ENCODE results near the gene AUTS2. TPM values are rescaled to one million over a fixed set of nuclear protein-coding genes. Genes with fewer than 3 reads are reported as not detected.

AUTS2 gene
- total RNA-seq, 1 experiment from 2014 or later, result 50.0 TPM

- POLR2A ChIA-PET, result no interaction called here
- no peak for DNase-seq (ENCODE audit: low spot score)
- Mint-ChIP-seq H3K36me3 (no peaks in the 10 kb centered on the region), H3K4me1 (peaks cover 14% of the 10 kb centered on the region), H3K4me3 (no peak overlapping the region), H3K9me3 (no peaks in the 10 kb centered on the region), H3K27ac (no peak overlapping the region), H3K27me3 (ENCODE audit: low read depth) (peaks cover 13% of the 10 kb centered on the region)
- no peak for ATAC-seq
- CTCF ChIA-PET, result no interaction called here
- TF ChIP-seq MLX (CRISPR knock-in tag; IDR thresholded peaks at IDR 0.05) (no peak), SMAD3 (CRISPR knock-in tag; IDR thresholded peaks at IDR 0.05; ENCODE audit: borderline replicate concordance) (no peak), MXD4 (CRISPR knock-in tag; IDR thresholded peaks at IDR 0.05; ENCODE audit: borderline replicate concordance) (no peak), TEAD4 (CRISPR knock-in tag; IDR thresholded peaks at IDR 0.05) (no peak), NFE2L1 (CRISPR knock-in tag; IDR thresholded peaks at IDR 0.05) (no peak), GABPB1 (CRISPR knock-in tag; IDR thresholded peaks at IDR 0.05) (no peak), MYBL2 (CRISPR knock-in tag; IDR thresholded peaks at IDR 0.05) (no peak), ZNF425 (CRISPR knock-in tag; conservative IDR thresholded peaks at IDR 0.05) (no peak), ZNF396 (CRISPR knock-in tag; IDR thresholded peaks at IDR 0.05; ENCODE audit: borderline replicate concordance) (no peak), TP53 (CRISPR knock-in tag; IDR thresholded peaks at IDR 0.05) (no peak), FOXJ3 (CRISPR knock-in tag; IDR thresholded peaks at IDR 0.05; ENCODE audit: borderline replicate concordance) (no peak), TCF7 (CRISPR knock-in tag; IDR thresholded peaks at IDR 0.05; ENCODE audit: low read depth) (no peak), ZNF138 (CRISPR knock-in tag; conservative IDR thresholded peaks at IDR 0.05) (no peak), E2F5 (CRISPR knock-in tag; IDR thresholded peaks at IDR 0.05) (no peak), ZNF532 (CRISPR knock-in tag; IDR thresholded peaks at IDR 0.05; ENCODE audit: borderline replicate concordance) (no peak), MAX (CRISPR knock-in tag; IDR thresholded peaks at IDR 0.05) (no peak), AR (CRISPR knock-in tag; IDR thresholded peaks at IDR 0.05) (no peak), HMGA2 (CRISPR knock-in tag; IDR thresholded peaks at IDR 0.05) (no peak)
Measured at GRCh38 chr7:70450731-70451130, 852.5 kb downstream of the AUTS2 start.
